Measurements from ENCODE around the gene APP.

- no peak for TF ChIP-seq CTCF (IDR thresholded peaks at IDR 0.05)
- TF ChIP-seq POLR2A (IDR thresholded peaks at IDR 0.05): no peak
Observed at GRCh38 chr21:26177746-26178426, 7.3 kb upstream of the APP start.
